HepG2 (cell line): ENCODE results near the gene SRCIN1. TPM values are rescaled to one million over a fixed set of nuclear protein-coding genes. Genes with fewer than 3 reads are reported as not detected.
A peak's percentile ranks its signal among the peaks of the same experiment; 100 is the strongest.

Source experiments
- ATAD3A ChIP-seq: sonication (generic); formaldehyde crosslinking; IDR thresholded peaks from 2 replicates; pipeline ENCODE4 v1.4.0; 2020; ENCODE audit warnings: missing genetic modification reagents
- BATF2 ChIP-seq: sonication (generic); formaldehyde crosslinking; IDR thresholded peaks from 2 replicates; pipeline ENCODE4 v1.8.0; 2022; ENCODE audit warnings: mild to moderate bottlenecking, missing genetic modification reagents, moderate library complexity
- BCL6 ChIP-seq: IDR thresholded peaks from 2 replicates; pipeline ENCODE4 v1.6.1; 2016; ENCODE audit warnings: missing genetic modification reagents, missing compliant biosample characterization
- DZIP1 ChIP-seq: sonication (generic); formaldehyde crosslinking; IDR thresholded peaks from 2 replicates; pipeline ENCODE4 v1.5.0; 2020; ENCODE audit warnings: mild to moderate bottlenecking, missing genetic modification reagents
- HMGA1 ChIP-seq: sonication (generic); formaldehyde crosslinking; conservative IDR thresholded peaks from 2 replicates; pipeline ENCODE4 v1.4.0; 2020; ENCODE audit warnings: missing genetic modification reagents
- LCORL ChIP-seq, 2 experiments: fragments of 450-650 bp in 1 of 2; sonication (generic) in 1 of 2; formaldehyde crosslinking in 1 of 2; IDR thresholded peaks; 2 replicates each; pipeline versions ENCODE4 v1.5.0 to v1.6.1; 2017 to 2020; ENCODE audit warnings: antibody characterized with exemption in 1 of 2, missing genetic modification reagents in 1 of 2
- MBNL3 ChIP-seq: fragments of 250-450 bp; sonication (Bioruptor Pico); conservative IDR thresholded peaks from 2 replicates; pipeline ENCODE4 v1.8.0; 2022; ENCODE audit warnings: mild to moderate bottlenecking, inconsistent platforms
- MLLT10 ChIP-seq: sonication (generic); formaldehyde crosslinking; IDR thresholded peaks from 2 replicates; pipeline ENCODE4 v1.4.0; 2020; ENCODE audit warnings: missing genetic modification reagents
- NCOA5 ChIP-seq: sonication (generic); formaldehyde crosslinking; IDR thresholded peaks from 2 replicates; pipeline ENCODE4 v1.4.0; 2020; ENCODE audit warnings: missing genetic modification reagents
- SMAD1 ChIP-seq: sonication (generic); formaldehyde crosslinking; IDR thresholded peaks from 2 replicates; pipeline ENCODE4 v1.4.0; 2020; ENCODE audit warnings: missing genetic modification reagents, low read depth, mild to moderate bottlenecking, borderline replicate concordance
- TFAP4 ChIP-seq: sonication (generic); IDR thresholded peaks from 2 replicates; pipeline ENCODE4 v1.6.1; 2016; ENCODE audit warnings: low read depth, borderline replicate concordance
- TRAFD1 ChIP-seq: sonication (generic); formaldehyde crosslinking; IDR thresholded peaks from 2 replicates; pipeline ENCODE4 v1.5.1; 2020; ENCODE audit warnings: missing genetic modification reagents, mild to moderate bottlenecking, borderline replicate concordance
- ZIK1 ChIP-seq: sonication (generic); formaldehyde crosslinking; IDR thresholded peaks from 2 replicates; pipeline ENCODE4 v1.5.0; 2020; ENCODE audit warnings: mild to moderate bottlenecking, low read depth, missing genetic modification reagents, borderline replicate concordance
- ZNF101 ChIP-seq: sonication (generic); formaldehyde crosslinking; IDR thresholded peaks from 2 replicates; pipeline ENCODE4 v1.4.0; 2020; ENCODE audit warnings: mild to moderate bottlenecking, low read depth, missing genetic modification reagents, borderline replicate concordance
- ZNF230 ChIP-seq: sonication (generic); formaldehyde crosslinking; IDR thresholded peaks from 2 replicates; pipeline ENCODE4 v1.4.0; 2020; ENCODE audit warnings: mild to moderate bottlenecking, missing genetic modification reagents
- ZUFSP ChIP-seq: sonication (generic); formaldehyde crosslinking; IDR thresholded peaks from 2 replicates; pipeline ENCODE4 v1.9.0; 2021; ENCODE audit warnings: missing genetic modification reagents, mild to moderate bottlenecking, borderline replicate concordance
- ZXDC ChIP-seq: sonication (generic); formaldehyde crosslinking; IDR thresholded peaks from 2 replicates; pipeline ENCODE4 v1.5.0; 2020; ENCODE audit warnings: mild to moderate bottlenecking, missing genetic modification reagents
- polyA plus RNA-seq, 8 experiments: library from polyadenylated mRNA; depleted of rRNA in 3 of 8; stranded (reverse) in 7 of 8; unstranded in 1 of 8; fragments of >200 nt; fragmentation: Illumina TruSeq in 4 of 8; extraction: Trizol in 4 of 8; gene quantifications; 2 replicates each; pipeline versions ENCODE4 v1.2.1 to v1.2.3, GENCODE V29; 2011 to 2016; ENCODE audit warnings: low read depth in 4 of 8, missing spikeins in 1 of 8, mixed read lengths in 1 of 8; ENCODE audit not compliant: insufficient read depth in 1 of 8
- total RNA-seq, 5 experiments: library from RNA; depleted of rRNA; stranded (reverse); fragments of >200 nt; fragmentation: Illumina TruSeq; extraction: Trizol; gene quantifications; 2 replicates each; pipeline ENCODE4 v1.2.3, GENCODE V29; 2016; ENCODE audit warnings: low read depth in 1 of 5

Gene SRCIN1
- total and polyA plus RNA-seq, 2 of the 13 experiments (the other 11 are each of a cell fraction or from before 2014, with no cell fraction given): 1.2 to 9.6 TPM

GRCh38 chr17:38603786-38604478 lies 1.8 kb downstream of the SRCIN1 start (continued):
- no peak for TF ChIP-seq TRAFD1 (CRISPR knock-in tag)
- TF ChIP-seq LCORL (IDR thresholded peaks at IDR 0.05): no peak
- peak; percentile 26; the same call in 1 of the 2 replicates for TF ChIP-seq LCORL (CRISPR knock-in tag; IDR thresholded peaks at IDR 0.05)
- TF ChIP-seq MBNL3 (CRISPR knock-in tag): no peak
- TF ChIP-seq NCOA5 (CRISPR knock-in tag): no peak
- no peak for TF ChIP-seq TFAP4
- no peak for TF ChIP-seq MLLT10 (CRISPR knock-in tag)
- TF ChIP-seq ZXDC (CRISPR knock-in tag): no peak
- 0 out of 2 replicates have a peak, but pooled peaks have one; percentile 2 for TF ChIP-seq BATF2 (CRISPR knock-in tag)
- no peak for TF ChIP-seq HMGA1
- TF ChIP-seq ZNF230 (CRISPR knock-in tag): no peak
- no peak for TF ChIP-seq ZUFSP
- TF ChIP-seq SMAD1: 0 out of 2 replicates have a peak, but pooled peaks have one; percentile 13
- no peak for TF ChIP-seq ATAD3A
- no peak for TF ChIP-seq ZNF101 (CRISPR knock-in tag)
- TF ChIP-seq BCL6 (CRISPR knock-in tag): no peak
- no peak for TF ChIP-seq DZIP1 (CRISPR knock-in tag)
- no peak for TF ChIP-seq ZIK1
